HG03064 (cell line): Measurements from ENCODE around the gene HCN4.

ENCODE experiments used
- ATAC-seq: cut with Tn5 transposase; IDR thresholded peaks from one replicate; pipeline ENCODE4 v1.9.1; 2021; ENCODE audit warnings: low read depth; ENCODE audit not compliant: unreplicated experiment

HCN4 gene

DNA sequence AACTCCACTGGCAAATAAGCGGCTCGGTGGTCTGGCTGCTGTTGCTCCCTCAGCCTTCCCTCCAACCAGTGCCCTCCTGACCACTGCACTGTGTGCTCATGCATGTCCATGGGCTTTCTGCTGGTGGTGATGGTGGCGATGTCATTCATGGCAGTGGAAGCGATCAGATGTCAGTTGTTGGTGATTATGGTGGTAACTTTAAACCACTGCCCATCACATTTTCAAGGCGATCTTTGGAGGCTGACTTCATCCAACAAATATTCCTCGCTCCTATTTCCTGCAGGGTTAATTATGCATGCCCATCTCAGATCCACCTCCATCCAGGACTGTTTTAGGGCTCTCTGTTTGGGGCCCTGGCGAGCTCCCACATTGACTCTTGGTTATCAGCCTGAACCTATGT is 13.4 kb upstream of the HCN4 start:
- no peak for ATAC-seq

DNA sequence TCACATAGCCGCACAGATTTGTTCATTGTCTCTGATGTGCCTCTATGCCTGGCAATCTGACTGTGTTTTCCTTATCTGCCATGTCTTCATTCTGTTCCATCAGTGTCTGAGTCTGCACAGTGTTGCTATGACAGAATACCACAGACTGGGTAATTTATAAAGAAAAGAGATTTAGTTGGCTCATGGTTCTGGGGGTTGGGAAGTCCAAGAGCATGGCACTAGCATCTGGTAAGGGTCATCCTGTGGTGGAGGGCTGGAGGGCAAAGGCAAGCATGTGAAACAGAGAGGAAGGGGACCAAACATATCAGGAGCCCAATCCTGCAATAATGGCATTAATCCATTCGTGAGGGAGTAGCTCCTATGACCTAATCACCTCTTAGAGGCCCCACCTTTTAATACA is 11.9 kb upstream of the HCN4 start:
- ATAC-seq, result no peak

DNA sequence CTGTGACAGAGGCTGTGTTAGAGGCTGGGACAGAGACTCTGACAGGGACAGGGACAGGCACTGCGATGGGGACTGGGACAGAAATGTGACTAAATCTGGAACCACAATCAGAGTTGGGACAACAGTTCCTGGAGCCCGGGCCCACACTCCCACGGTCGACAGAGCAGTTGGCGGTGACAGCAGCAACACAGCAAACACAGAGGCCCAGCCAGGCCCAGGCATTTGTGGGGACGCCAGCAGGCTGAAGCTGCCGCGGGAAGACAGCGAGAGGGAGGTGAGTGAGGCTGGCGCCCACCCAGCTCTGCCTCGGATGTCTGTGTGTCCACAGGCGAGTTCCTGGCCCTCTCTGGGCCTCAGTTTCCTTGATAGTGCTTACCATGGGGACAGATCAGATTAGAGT is 9.3 kb upstream of the HCN4 start:
- ATAC-seq, result no peak

DNA sequence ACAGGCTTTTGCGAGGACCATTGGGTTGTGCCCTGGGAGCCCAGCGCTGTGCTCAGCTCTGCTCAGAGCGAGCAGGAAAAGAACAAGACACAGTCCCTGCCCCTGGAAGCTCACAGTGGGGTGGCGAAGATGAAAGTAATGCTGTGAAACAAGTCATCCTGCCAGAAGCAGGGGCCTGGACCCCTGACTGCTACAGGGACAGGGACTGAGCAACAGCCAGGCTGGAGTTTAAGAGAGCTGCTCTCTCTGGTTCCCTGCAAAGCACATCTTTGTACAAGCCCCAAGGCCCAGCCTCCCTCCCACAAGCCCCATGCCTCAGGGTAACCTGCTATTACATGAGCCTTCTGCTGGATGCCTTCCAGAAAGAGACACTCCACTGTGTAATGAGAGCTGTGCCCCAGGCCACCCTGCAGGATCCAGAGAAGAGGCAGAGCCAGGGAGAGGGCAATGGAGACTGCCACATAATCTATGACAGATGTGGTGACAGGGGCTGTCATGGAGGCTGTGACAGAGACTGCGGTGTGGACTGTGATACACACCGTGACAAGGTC is 7.1 kb upstream of the HCN4 start:
- ATAC-seq, result no peak

DNA sequence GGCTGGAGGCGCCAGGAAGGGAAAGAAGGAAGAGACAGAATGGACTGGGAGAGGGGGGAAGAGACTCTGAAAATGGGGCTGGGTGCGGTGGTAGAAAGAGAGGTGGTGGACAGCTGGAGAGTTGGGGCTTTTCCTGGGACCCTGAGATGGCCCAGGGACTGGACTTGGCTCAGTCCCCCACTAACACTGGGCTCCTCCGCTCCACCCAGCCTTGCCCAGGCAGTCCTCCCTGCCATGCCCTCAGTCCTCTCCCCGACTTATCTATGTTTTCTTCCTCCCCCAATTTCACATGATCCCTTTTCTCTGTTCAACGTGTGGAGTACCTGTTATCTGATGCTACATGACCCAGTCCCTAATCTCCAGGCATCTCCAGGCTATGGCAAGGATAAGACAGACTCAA is 6.3 kb upstream of the HCN4 start:
- ATAC-seq, result no peak

DNA sequence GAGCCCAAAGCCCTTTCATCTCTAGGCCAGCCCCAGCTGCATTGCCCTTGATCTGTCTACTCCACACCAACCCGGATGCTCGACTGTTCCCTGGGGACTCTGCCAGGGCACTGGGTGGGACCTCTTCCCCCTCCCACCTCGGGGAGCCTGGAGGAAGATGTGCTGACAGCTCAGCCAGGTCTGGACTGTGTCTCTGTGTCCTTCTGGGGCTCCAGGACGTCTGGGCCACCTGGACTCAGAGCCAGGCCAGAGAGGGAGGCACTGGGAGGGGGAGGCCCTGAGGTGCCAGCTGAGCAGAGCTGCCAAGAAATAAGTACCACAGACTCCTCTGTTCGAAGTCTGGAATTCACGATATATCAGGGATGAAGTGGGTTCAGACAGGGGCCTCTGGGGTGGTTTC is 5.8 kb upstream of the HCN4 start:
- no peak for ATAC-seq

DNA sequence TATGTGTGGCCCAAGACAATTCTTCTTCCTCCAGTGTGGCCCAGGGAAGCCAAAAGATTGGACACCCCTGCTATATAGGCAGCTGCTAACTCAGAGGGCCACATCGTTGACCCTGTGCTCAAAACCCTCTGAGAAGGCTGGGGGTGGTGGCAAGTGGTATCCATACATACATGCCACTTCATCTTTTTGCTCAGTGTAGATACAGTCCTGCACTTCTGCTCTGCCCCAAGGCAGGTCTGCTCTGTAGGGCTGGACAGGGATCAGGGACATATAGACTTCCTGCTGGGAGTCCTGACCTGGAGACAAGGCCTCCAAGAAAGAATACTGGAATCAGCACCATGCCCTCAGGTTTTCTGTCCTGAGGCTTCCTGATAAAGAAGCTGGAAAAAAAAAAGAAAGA is 4.5 kb upstream of the HCN4 start:
- ATAC-seq, result no peak

DNA sequence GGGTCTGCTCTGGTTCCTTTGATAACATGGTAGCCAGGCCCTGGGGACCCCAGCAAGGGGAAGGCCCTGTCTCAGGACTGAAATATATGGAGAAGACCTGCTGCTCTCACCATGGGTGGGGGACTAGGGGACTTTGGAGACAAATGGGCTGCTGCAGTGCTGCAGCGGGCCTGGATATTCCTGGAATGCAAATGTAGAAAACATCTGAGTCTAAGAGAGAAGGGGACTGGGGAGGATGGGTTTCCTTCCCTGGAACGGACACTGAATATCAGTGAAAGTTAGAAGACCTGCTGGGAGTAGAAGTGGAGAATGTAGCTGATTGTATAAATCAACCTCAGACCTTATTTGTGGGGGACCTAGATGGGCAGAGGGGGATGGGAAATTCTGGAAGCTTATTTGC is 3.1 kb upstream of the HCN4 start:
- no peak for ATAC-seq

DNA sequence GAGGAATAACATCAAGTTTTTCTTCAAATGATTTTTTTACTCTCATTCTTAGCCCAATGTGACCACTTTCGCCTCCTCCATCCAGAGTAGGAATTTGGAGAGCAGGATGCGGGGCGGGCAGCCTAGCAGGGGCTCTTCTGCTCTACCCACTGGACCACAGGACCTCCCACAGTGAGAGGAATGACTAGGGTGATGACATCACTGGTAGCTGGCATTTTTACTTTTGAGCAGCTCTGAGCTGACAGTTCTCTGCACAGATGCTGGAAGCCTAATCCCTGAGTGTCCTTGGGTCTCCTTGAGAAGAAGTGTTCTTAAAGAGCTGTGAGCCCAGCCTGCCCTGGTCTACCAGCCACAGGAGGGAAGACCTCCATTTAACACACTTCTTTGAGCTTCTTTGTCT is 1.4 kb upstream of the HCN4 start:
- no peak for ATAC-seq

DNA sequence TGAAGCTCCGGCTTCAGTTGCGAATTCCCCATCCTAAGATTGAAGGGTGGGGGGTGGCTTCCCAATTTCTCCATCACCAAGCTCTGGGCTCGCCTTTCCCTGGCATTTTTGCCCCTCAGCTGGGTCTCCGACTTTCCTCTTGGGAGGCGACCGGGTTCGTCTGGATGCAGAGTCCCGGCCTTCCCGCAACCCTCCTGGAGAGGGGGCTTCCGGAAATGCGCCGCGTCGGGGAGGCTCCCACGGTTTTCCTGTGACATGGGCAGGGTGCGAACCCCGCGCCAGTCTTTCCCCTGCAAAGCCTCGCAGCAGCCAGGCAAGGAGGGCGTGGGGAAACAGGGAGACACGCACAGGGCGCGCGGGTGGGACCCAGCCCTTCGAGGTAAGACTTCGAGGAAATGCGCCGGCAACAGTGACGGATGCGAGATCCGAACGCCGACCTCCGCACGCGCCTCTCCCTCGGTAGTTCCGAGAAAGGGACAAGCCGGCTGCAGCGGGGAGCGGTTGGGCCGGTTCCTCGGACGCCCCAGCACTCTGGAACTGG is 466 bp upstream of the HCN4 start:
- no peak for ATAC-seq

DNA sequence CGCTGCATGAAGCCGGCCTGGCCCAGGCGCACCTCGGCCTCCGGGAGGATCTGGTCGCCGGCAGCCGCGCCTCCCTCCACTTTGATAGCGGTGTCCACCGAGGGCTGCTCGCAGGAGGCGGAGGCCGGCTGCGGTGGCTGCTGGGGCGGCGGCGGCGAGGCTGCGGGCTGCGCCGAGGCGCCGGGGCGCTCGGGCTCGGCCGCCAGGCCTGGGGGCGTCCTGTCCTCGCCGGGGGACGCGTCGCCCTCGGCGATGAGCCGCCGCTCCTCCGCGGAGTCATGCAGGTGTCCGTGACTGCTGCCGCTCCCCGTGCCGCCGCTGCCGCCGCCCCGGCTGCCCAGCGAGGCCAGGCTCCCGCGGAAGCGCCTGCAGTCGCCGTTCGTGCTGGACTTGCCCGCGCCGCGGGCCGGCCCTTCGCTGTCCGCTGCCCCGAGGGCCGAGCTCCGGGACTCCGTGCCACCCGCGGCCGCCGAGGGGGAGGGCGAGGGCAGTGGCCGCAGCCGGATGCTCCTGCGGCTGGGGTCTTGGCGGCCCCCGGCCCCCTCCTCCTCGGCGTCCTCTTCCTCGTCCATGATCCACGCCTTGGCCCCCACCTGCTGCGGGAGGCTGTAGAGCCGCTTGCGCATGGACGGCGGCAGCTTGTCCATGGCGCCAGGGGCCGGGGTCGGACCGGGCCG is 996 bp downstream of the HCN4 start:
- ATAC-seq, result no peak

DNA sequence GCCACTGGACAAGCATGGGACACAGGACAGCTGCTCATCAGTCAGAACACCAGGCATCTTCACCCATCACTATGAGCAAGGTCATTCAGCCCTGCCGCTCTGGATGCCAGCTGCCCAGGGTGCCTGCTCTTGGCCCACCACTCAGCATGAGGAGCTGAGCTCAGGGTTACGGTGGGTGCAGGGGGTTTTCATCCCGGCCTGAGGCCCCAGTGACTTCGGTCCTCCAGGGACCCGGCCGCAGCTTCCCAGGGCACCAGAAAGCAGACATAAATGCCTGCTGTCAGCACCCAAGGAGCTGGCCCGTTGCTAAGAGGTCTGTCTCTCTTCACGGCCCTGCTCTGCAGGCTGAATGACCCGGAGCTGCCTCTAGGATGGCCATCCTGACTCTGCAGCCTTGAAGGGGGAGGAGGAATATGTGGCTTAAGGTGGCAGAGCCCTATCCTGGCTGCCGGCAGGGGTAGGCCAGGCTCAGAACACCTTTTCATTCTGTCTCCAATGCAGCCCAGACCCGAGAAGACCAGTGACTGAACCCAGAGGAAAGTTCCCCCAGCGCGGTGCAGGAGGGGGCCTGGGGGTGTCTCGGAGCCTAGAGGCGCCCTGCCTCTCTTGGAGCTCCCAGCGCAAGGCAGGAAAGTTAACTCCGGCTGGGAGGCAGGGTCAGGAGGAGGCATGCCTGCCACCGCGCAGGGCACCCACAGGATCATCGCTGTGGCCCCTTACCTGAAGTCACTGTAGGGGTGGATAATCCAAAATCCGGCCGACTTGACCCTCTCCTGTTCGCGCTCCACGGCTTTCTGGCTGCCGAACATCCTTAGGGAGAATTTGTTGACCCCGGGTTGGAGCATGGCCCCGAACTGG is 1.8 kb downstream of the HCN4 start:
- ATAC-seq, result no peak

DNA sequence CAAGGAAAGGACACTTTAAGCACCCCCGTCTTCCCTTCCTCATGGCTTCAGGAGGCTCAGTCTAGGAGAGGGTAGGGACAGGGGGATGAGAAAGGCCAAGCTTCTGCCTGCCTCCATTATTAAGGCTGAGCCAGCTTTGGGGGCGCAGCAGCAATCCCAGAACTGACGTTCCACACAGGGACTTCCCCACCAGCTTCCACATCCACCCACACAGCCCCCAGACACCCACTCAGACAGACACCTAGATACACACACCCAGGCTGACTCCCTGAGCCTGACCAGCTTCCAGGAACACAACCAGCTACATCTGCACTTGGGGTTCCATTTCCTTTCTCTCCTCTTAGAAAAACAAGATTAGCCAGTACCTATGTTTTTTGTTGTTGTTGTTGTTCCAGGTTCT is 4.7 kb downstream of the HCN4 start:
- ATAC-seq, result no peak

DNA sequence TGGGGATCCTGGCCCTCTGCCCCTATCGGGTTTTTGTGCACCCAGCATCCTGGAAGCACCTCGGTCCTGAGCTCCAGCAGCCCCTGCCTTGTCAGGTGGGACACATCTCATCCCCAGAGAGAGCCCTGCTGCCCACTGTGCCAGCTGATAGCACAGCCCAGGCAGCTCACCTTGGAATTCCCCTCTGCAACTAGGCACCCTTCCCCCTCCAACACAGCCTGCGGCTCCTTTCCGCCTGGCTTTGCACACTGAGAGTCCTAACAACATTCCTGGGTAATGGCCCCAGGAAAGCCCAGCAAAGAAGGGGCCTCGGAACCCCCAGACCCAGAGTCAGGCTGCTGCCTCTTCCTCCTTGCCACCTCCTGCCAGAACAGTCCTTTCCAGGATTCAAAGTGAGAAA is 5.9 kb downstream of the HCN4 start:
- ATAC-seq, result no peak

DNA sequence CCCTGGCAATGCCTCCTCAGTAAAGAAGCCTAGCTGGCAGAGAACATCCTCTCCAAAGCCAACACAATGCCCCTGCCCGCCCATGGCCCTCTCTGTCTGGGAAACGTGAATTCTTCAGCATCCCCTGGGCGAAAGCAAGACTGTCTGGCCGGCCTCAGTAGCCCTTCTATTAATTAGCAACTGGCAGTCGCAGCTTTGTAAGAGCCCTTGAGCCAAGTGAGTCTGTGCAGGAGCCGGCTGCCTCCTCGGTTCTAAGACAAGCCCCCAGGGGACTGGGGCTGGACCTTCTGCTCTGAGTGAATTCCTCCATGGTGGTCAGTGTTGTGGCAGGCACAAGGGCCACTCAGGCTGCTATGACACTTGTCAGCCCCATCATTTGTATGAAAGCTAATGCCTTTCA is 7.4 kb downstream of the HCN4 start:
- no peak for ATAC-seq

DNA sequence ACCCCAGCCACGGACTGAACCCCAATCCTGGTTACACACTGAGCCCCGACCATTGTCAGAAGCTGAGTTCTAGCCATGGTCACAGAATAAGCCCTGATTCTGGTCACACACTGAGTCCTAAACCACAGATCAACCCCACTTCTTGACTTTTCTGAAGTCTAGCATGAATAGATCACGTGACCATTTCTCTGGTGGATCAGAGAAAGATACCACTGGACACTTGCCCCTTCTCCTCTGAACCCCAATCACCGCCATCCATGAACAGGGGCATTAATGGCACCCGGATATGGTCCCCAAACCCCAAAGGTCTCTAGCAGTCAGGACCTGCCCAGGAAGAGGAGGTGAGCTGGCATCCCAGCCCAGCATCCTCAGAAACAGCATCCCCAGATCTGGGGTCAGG is 9.1 kb downstream of the HCN4 start:
- ATAC-seq, result no peak

DNA sequence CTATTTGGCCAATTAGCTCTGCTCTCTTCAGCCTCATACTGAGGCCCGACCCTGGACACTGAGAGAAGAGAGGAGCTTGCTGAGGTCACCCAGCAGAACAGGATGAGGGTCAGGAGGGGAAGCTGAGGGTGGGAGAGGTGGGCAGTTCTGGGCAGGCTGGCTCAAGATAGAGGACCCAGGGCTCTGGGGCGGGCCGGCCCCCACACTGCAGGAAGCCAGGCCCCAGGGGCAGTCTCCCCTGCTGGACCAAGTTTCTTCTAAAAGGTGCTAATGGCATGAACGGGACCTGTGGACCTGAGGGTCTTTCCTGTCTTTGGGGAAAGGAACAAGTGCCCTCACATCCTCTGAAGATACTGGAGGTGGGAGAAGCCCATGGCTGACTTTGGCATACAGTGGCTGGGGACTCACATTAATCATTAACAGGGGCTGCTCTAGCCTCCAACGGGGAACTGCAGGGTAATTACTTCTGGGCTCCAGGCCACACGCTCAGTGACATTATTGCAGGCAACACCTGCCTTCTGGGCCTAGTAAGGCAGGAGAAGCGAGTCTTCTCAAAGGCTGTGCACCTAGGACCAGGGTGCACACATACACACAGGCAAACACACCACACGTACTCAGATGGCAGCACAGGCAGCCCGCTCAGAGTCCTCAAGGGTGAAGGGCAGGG is 10.6 kb downstream of the HCN4 start:
- ATAC-seq, result no peak

DNA sequence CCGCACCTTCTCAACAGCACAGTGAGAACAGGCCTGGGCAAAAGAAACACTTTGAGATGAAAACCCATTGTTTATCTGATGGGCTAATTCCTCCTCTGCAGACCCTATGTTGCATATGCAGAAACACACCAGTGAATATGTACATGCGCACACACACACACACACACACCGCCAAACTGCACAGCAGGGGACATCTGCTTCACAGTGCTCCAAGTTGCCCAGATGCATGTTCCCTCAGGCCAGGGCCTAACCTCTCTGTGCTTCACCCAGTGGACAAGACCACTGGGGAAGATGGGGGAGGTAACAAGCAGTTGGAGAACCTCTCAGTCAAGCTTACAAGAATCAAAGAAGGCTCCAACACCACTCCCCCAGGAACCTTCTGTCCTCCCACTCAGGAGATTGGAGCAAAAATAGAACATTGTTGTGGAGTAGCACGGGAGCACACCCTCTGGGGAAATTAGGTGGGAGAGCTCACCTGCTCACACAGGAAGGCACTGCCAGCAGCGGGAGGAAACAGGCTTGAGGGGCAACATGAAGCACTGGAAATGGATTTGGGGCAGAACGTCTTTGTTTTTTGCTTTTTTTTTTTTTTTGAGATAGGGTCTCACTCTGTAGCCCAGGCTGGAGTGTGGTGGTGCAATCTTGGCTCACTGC is 13.0 kb downstream of the HCN4 start:
- ATAC-seq, result no peak

DNA sequence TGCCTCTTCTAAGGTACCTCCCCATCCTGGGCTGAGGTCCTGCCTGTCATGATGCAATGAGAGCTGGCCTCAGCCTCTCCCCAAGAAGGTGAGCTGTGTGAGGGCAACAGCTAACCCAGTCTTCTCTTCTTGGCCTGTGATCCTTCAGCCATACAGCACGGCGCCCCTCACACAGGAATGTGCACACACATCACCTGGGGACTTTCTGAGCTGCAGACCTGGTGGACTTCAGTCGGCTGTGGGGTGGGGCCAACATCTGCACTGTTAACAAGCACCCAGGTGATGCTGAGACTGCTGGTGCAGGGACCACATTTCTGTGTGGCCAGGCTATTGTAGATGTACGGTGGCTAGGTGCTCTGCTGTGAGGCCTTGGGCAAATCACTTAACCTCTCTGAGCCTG is 14.5 kb downstream of the HCN4 start:
- no peak for ATAC-seq

DNA sequence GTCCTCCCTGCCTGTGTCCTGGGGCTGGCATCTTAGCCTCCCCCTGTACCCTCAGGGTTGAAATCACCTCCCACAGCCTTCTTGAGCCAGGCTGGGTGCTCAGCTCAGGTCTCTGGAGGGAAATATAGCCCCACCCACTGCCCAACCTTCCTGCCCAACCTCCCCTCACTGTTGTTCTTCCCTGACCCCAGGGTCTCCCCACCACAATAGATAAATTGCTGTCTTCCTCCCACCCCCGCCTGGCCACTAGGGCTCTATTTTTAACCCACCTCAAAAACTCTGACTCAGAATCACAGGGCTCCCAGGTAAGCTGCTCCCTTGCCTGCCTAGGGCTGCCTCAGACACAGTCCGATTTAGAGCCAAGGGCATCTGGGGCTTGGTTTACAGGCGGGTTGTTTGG is 15.0 kb downstream of the HCN4 start:
- no peak for ATAC-seq

DNA sequence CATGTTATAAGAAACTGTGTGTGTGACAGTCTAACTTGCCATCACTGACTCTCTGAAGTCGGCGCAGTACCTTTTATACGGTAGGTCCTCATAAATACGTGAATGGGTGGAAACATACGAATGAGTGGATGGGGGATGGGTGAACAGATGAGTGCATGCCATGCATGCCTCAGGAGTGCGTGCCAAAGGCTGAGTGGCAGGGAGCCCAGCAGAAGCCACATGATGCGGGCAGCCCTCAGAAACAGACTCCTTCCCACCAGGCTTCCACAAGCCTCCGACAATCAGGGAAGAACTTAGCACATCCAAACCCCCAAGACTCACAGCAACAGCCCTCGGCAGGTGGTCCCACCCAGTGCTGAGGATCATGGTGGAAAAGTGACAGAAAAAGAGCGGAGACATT is 16.7 kb downstream of the HCN4 start:
- no peak for ATAC-seq
